MM.1S (cell line): Measurements from ENCODE around the gene PTPRR.

Experiments
- CTCF ChIP-seq: fragments of 300-600 bp; sonication (generic); IDR thresholded peaks from 2 replicates; pipeline ENCODE4 v1.5.1; 2016; ENCODE audit warnings: antibody characterized with exemption, low read length, mixed read lengths
- EZH2 ChIP-seq: fragments of 300-600 bp; sonication (generic); optimal IDR thresholded peaks from 2 replicates; pipeline ENCODE3; 2017; ENCODE audit warnings: low read depth, mild to moderate bottlenecking, antibody characterized with exemption, low read length, mixed read lengths
- EZH2phosphoT487 ChIP-seq: fragments of 300-600 bp; sonication (generic); IDR thresholded peaks from 2 replicates; pipeline ENCODE4 v1.6.1; 2018; ENCODE audit warnings: antibody characterized with exemption, low read length

GRCh38 chr12:70609203-70609602 lies 311.3 kb downstream of the PTPRR start:
- no peak for TF ChIP-seq EZH2phosphoT487
- no peak for TF ChIP-seq CTCF
- no peak for TF ChIP-seq EZH2
